T-helper 1 cell treated with Interleukin-12 subunit alpha and Interleukin-12 subunit beta and Interleukin-4 antibody, amounts not matched to agents 30 μg/mL and 1 μg/mL, for 36 hours (primary cell): Measurements from ENCODE around the gene FAT2.
"Not testable (repeated sequence)": the region's sequence is repeated elsewhere in the genome, so short reads cannot be mapped to it uniquely, and the experiment has no call there.

Experiments used
- H3K27ac Mint-ChIP-seq: one replicate; pipeline ENCODE4 v1.8.0; 2021; ENCODE audit warnings: mild to moderate bottlenecking, mixed read lengths
- H3K27me3 Mint-ChIP-seq: one replicate; pipeline ENCODE4 v1.8.0; 2021; ENCODE audit warnings: low read depth, mixed read lengths
- H3K36me3 Mint-ChIP-seq: one replicate; pipeline ENCODE4 v1.8.0; 2021; ENCODE audit warnings: low read depth, mixed read lengths
- H3K4me1 Mint-ChIP-seq: one replicate; pipeline ENCODE4 v1.8.0; 2021; ENCODE audit warnings: low read depth, mixed read lengths
- H3K4me3 Mint-ChIP-seq: one replicate; pipeline ENCODE4 v1.8.0; 2021; ENCODE audit warnings: mild to moderate bottlenecking, moderate library complexity, mixed read lengths
- H3K9me3 Mint-ChIP-seq: one replicate; pipeline ENCODE4 v1.8.0; 2021; ENCODE audit warnings: mixed read lengths

Gene FAT2

GRCh38 chr5:151580858-151581257 is 10.3 kb downstream of the FAT2 start:
- Mint-ChIP-seq H3K9me3 (no peaks in the 10 kb centered on the region), H3K27ac (no peak overlapping the region), H3K36me3 (no peaks in the 10 kb centered on the region), H3K4me1 (no peaks in the 10 kb centered on the region), H3K27me3 (peaks cover 10% of the 10 kb centered on the region), H3K4me3 (no peak overlapping the region)

GRCh38 chr5:151580239-151580638 is 10.9 kb downstream of the FAT2 start:
- no peaks in the 10 kb centered on the region for H3K36me3 Mint-ChIP-seq

DNA sequence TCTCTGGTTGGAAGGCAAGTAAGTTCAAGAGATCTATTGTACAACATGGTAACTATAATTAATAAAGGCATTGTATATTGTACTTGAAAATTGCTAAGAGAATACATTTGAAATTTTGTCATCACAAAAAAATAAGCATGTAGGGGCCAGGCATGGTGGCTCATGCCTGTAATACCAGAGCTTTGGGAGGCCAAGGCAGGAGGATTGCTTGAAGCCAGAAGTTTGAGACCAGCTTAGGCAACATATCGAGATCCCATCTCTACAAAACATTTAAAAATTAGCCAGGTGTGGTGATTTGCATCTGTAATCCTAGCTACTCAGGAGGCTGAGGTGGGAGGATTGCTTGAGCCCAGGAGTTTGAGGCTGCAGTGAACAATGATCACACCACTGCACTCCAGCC is 12.0 kb downstream of the FAT2 start:
- peaks cover 12% of the 10 kb centered on the region for H3K27me3 Mint-ChIP-seq
- not testable (repeated sequence) for H3K27ac Mint-ChIP-seq, H3K36me3 Mint-ChIP-seq, H3K4me3 Mint-ChIP-seq, H3K9me3 Mint-ChIP-seq, H3K4me1 Mint-ChIP-seq

More at GRCh38 chr5:151580239-151580638, 10.9 kb downstream of the FAT2 start:
- Mint-ChIP-seq H3K9me3 (no peaks in the 10 kb centered on the region), H3K4me1 (no peaks in the 10 kb centered on the region), H3K27ac (no peak overlapping the region), H3K4me3 (no peak overlapping the region), H3K27me3 (peaks cover 10% of the 10 kb centered on the region)

DNA sequence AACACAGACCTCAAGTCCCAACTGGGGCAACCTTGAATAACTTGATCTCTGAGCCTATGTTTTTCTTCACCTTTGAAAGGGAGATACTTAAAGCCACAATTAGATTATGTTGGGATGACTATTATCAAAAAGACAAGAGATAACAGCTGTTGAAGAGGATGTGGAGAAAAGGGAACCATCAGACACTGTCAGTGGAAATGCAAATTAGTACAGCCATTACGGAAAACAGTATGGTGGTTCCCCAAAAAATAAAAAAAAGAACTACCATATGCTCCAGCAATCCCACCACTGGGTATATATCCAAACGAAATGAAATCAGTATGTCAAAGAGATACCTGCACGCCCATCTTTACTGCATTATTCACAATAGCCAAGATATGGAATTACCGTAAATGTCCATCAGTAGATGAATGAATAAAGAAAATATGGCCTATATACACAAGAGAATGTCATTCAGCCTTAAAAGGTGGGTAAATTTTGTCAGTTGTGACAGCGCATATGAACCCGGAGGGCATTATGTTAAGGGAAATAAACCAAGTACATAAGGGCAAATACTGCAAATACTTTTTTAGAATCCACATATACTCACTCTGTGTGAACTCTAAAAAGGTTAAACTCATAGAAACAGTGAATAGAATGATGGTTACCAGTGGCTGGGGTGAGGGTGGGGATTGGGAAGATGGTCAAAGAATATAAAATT is 12.7 kb downstream of the FAT2 start:
- Mint-ChIP-seq H3K36me3 (no peaks in the 10 kb centered on the region), H3K4me3 (no peak overlapping the region), H3K4me1 (no peaks in the 10 kb centered on the region), H3K9me3 (no peaks in the 10 kb centered on the region), H3K27me3 (peaks cover 15% of the 10 kb centered on the region), H3K27ac (no peak overlapping the region)

GRCh38 chr5:151577566-151577965 is 13.6 kb downstream of the FAT2 start:
- Mint-ChIP-seq H3K27ac (no peak overlapping the region), H3K36me3 (no peaks in the 10 kb centered on the region), H3K27me3 (peaks cover 11% of the 10 kb centered on the region), H3K9me3 (no peaks in the 10 kb centered on the region), H3K4me3 (no peak overlapping the region), H3K4me1 (no peaks in the 10 kb centered on the region)

GRCh38 chr5:151574444-151574996 is 16.6 kb downstream of the FAT2 start:
- H3K4me3 Mint-ChIP-seq = no peak overlapping the region
- no peaks in the 10 kb centered on the region for H3K9me3 Mint-ChIP-seq
- no peak overlapping the region for H3K27ac Mint-ChIP-seq
- no peaks in the 10 kb centered on the region for H3K36me3 Mint-ChIP-seq
- no peaks in the 10 kb centered on the region for H3K4me1 Mint-ChIP-seq
- H3K27me3 Mint-ChIP-seq = peaks cover 11% of the 10 kb centered on the region

DNA sequence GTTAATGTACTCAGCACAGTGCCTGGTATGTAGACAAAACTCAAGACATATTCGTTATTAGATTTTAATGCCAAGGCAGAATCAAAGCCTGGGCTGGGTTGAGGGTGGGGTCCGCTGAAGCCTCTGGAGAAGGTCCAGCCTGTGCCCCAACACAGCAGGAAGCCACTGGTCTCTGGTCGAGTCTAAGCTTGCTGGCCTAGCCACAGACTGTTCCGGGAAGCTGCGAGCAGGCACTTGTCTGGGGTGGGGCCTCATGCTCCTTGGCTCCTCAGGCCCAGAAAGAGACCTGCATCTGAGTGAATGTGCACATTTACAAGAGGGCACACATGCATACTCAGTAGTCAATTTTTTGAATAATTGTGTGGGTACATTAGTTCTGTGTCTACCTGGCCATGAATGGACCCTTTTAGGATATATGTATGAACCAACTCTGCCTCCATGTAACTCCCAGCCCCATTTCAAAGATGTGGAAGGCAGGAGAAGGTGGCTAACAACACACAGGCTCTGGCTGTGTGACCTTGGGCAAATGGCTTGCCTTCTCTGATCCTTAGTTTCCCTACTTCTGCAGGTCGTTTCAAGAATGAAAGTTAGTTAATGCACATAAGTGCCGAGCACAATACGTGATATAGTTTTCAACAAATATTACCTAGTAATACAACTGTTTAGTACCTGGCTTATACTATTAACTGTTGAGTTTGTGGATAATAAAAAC is 18.3 kb downstream of the FAT2 start:
- H3K36me3 Mint-ChIP-seq = no peaks in the 10 kb centered on the region
- H3K4me3 Mint-ChIP-seq = no peak overlapping the region
- no peaks in the 10 kb centered on the region for H3K4me1 Mint-ChIP-seq
- H3K27ac Mint-ChIP-seq = no peak overlapping the region
- H3K9me3 Mint-ChIP-seq = no peaks in the 10 kb centered on the region
- peaks cover 6% of the 10 kb centered on the region for H3K27me3 Mint-ChIP-seq

DNA sequence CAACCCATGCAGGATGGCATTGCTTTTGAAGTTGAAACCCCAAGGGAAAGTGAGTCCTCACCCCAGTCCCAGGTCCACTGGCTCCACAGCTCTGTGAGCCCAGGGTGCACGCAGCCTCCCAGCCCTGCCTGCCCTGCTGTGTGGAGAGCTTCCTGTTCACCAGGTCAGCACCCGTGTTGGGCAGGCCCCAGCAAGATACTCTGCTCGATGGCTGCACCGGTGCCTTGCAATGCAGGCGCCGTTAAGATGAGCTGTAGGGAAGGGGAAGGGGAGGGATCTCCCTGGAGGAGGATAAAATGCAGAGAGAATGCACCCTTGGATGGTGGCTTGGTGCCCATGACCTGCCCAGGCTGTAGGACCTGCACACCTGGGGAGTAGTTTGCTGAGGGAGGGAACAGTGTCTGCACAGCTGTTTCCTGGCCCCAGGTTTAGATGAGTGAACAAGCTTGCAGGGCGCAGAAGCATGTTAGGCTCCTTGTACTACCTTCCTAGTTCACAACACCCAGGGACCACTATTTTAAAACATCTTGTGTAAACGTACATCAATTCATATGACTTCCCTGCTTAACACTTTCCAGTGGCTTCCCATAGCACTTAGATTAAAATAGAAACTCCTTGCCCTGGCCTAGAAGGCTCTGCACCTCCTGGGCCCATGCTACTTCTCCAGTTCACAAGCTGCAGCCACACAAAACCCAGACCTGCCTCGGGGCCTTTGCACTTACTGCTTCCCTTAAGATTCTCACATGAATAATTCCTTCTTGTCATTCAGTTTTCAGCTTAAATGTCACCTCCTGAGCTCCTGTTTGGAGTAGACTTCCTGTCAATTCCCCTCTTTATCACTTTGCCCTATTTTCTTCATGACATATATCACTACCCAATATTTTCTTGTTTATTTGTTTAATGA is 19.6 kb downstream of the FAT2 start:
- H3K36me3 Mint-ChIP-seq = no peaks in the 10 kb centered on the region
- peaks cover 6% of the 10 kb centered on the region for H3K27me3 Mint-ChIP-seq
- no peak overlapping the region for H3K4me3 Mint-ChIP-seq
- no peaks in the 10 kb centered on the region for H3K4me1 Mint-ChIP-seq
- no peaks in the 10 kb centered on the region for H3K9me3 Mint-ChIP-seq
- no peak overlapping the region for H3K27ac Mint-ChIP-seq

GRCh38 chr5:151570512-151571269 is 20.4 kb downstream of the FAT2 start:
- H3K9me3 Mint-ChIP-seq = no peaks in the 10 kb centered on the region
- no peak overlapping the region for H3K4me3 Mint-ChIP-seq
- H3K27ac Mint-ChIP-seq = no peak overlapping the region
- no peaks in the 10 kb centered on the region for H3K4me1 Mint-ChIP-seq
- H3K36me3 Mint-ChIP-seq = no peaks in the 10 kb centered on the region
- H3K27me3 Mint-ChIP-seq = peaks cover 6% of the 10 kb centered on the region

GRCh38 chr5:151570058-151570457 is 21.1 kb downstream of the FAT2 start:
- H3K4me1 Mint-ChIP-seq = no peaks in the 10 kb centered on the region

DNA sequence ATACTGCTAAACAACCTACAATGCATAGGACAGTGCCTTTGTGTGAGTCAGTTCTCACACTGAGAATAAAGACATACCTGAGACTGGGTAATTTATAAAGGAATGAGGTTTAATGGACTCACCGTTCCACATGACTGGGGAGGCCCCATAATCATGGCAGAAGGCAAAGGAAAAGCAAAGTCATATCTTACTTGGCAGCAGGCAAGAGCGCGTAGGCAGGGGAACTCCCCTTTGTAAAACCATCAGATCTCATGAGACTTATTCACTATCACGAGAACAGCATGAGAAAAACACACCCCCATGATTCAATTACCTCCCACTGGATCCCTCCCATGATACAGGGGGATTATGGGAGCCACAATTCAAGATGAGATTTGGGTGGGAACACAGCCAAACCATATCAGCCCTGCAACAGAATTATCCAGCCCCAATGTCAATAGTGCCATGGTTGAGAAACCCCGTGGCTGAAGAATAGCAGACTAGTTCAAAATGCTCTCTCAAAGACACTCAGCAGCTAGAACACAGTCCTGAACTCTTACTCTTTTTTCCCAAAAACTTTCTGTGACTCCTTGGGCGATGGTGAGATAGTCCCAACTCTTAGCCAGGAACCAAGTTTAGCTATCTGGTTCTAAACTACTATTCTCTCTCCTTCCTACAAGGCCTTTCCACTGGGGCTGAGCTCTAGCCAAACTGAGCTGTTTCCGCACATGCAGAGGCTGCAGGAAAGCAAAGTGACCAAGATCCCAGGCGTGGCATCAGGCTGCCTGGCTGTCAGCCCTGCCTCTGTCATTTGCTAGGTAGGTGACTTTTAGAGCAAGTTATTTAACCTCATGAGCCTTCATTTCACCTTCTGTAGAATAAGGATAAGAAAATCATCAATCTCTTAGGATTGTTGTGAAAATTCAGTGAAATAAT is 21.7 kb downstream of the FAT2 start:
- peaks cover 6% of the 10 kb centered on the region for H3K27me3 Mint-ChIP-seq

More at GRCh38 chr5:151570058-151570457, 21.1 kb downstream of the FAT2 start:
- Mint-ChIP-seq H3K9me3 (no peaks in the 10 kb centered on the region), H3K27me3 (peaks cover 6% of the 10 kb centered on the region), H3K4me3 (no peak overlapping the region), H3K36me3 (no peaks in the 10 kb centered on the region), H3K27ac (no peak overlapping the region)

GRCh38 chr5:151568036-151568435 is 23.1 kb downstream of the FAT2 start:
- Mint-ChIP-seq H3K27ac (no peak overlapping the region), H3K27me3 (no peaks in the 10 kb centered on the region), H3K9me3 (no peaks in the 10 kb centered on the region), H3K4me1 (no peaks in the 10 kb centered on the region), H3K4me3 (no peak overlapping the region), H3K36me3 (no peaks in the 10 kb centered on the region)

More for the DNA sequence above, 21.7 kb downstream of the FAT2 start:
- no peaks in the 10 kb centered on the region for H3K9me3 Mint-ChIP-seq
- H3K4me1 Mint-ChIP-seq = no peaks in the 10 kb centered on the region
- H3K4me3 Mint-ChIP-seq = no peak overlapping the region
- H3K27ac Mint-ChIP-seq = no peak overlapping the region
- no peaks in the 10 kb centered on the region for H3K36me3 Mint-ChIP-seq

DNA sequence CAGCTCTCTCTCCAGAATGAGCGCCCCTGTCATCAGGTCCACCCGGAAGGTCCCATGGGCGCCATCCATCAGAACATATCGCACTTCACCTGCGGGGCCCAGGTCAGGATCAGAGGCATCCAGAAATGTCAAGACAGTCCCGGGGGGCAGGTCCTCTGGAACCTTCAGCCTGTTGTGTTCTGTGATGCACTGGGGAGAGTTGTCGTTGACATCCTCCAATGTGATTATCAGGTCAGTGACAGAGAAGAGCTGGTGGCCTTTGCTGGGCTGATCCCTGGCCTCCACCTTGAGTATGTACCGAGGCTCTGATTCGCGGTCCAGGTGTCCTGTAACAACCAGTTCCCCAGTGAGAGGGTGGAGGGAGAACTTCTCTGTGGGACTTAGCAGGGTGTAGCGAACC is 25.2 kb downstream of the FAT2 start:
- H3K27ac Mint-ChIP-seq = no peak overlapping the region
- H3K9me3 Mint-ChIP-seq = no peaks in the 10 kb centered on the region
- no peak overlapping the region for H3K4me3 Mint-ChIP-seq
- H3K36me3 Mint-ChIP-seq = no peaks in the 10 kb centered on the region
- H3K4me1 Mint-ChIP-seq = no peaks in the 10 kb centered on the region
- H3K27me3 Mint-ChIP-seq = no peaks in the 10 kb centered on the region
